HG02970 (cell line): ENCODE measurements around the gene SURF1.
"Not testable (repeated sequence)": the region's sequence is repeated elsewhere in the genome, so short reads cannot be mapped to it uniquely, and the experiment has no call there.

Source experiments
- ATAC-seq: cut with Tn5 transposase; IDR thresholded peaks from one replicate; pipeline ENCODE4 v1.9.1; 2021; ENCODE audit warnings: mild to moderate bottlenecking, moderate library complexity, moderate number of reproducible peaks; ENCODE audit not compliant: unreplicated experiment, low FRiP score

Gene SURF1

GRCh38 chr9:133327834-133328484, 28.3 kb downstream of the SURF1 start:
- ATAC-seq: no peak

GRCh38 chr9:133327021-133327420, 29.3 kb downstream of the SURF1 start:
- not testable (repeated sequence) for ATAC-seq

GRCh38 chr9:133323991-133324703, 32.1 kb downstream of the SURF1 start:
- ATAC-seq: no peak

- no peak for ATAC-seq
Measured at GRCh38 chr9:133323211-133323610, 33.1 kb downstream of the SURF1 start.

DNA sequence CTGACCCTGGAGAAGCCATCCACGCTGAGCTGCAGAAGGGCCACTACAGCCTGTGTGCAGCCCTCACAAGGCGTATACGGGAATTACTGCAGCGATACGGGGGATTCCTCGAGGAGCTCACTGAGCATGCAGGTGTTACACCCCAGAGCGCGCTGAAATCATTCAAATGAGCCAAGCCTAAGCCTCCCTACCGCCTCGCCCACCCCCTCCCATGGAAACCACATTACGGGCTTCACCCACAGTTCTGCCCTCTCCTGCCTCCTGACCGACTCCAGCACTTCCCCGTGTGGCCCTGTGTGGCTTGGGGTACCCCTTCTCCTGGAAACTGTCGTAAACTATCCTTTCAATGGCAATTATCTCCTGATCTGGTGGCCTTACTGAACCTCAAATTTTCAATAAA, 33.6 kb downstream of the SURF1 start:
- no peak for ATAC-seq

GRCh38 chr9:133321411-133321935, 34.8 kb downstream of the SURF1 start:
- ATAC-seq: no peak

DNA sequence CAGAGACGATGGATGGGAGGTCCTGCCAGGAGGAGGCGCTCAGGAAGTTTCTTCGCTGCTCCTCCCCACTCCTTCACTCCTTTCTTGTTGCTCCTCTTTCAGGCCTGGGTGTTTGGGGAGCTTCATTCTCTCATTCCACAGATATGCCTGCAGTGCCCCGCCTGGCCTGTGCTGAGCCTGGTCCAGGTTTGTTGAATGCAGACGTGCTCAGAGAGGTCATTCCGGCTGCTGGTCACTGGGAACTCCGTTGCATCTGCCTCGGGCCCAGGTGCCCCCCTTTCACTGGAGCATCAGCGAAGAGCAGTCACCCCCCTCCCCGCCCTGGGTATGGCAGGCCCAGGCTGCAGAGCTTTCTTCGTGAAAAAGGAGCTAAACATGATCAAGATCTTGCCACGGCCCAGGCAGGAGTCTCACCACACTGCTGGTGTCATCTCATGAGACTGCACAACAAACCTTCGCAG, 35.8 kb downstream of the SURF1 start:
- no peak for ATAC-seq

DNA sequence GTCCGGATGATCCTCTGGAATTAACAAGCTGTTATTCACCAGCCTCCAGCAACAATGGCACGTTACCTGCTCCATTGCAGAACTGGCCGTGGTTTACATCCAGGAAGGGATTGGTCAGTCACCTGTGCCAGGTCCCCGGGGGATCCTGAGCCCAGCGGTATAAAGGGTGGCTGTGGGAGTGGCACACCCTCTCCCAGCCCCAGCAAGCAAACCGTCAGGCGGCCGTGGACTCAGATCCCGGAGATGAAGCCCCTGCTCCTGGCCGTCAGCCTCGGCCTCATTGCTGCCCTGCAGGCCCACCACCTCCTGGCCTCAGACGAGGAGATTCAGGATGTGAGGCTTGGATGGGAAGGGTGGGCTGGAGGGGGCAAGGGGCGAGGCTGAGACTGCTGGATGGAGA, 38.7 kb downstream of the SURF1 start:
- ATAC-seq: not testable (repeated sequence)

DNA sequence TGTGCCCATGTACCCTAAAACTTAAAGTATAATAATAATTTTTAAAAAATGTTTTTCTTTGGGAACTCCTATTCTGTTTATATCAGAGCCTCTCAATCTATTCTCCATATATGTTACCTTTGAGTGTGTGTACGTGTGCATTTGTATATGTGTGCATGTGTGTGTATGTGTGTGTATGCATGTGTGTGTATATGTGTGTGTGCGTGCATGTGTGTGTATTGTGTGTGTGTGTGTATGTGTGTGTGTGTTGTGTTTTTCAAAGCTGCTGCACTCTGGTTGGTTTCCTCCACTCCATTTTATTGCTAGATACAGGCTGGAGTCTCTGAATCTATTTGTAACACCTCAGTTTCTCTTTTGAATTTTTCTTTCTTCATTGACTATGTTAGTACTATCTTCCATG, 40.3 kb downstream of the SURF1 start:
- no peak for ATAC-seq

- ATAC-seq: no peak
Measured at GRCh38 chr9:133309608-133310007, 46.7 kb downstream of the SURF1 start.

DNA sequence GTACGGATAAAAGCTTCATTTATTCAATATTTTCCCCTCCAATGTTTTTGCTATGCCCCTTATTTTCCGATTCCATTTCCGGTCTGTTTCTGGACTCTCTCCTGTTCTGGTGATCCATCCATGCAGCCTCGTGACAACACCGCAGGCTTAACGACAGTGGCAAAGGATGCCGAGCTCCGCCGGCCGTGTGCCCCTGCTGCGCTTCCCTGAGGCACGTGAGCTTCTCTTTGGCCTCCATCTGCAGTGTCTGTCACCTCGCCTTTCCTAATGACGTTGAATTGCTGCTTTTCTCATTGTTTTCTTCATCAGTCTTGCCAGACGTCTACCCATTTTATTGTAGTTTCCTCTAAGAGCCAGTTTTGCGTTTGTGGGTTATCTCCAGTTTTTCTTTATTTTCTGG, 49.0 kb downstream of the SURF1 start:
- ATAC-seq: no peak

DNA sequence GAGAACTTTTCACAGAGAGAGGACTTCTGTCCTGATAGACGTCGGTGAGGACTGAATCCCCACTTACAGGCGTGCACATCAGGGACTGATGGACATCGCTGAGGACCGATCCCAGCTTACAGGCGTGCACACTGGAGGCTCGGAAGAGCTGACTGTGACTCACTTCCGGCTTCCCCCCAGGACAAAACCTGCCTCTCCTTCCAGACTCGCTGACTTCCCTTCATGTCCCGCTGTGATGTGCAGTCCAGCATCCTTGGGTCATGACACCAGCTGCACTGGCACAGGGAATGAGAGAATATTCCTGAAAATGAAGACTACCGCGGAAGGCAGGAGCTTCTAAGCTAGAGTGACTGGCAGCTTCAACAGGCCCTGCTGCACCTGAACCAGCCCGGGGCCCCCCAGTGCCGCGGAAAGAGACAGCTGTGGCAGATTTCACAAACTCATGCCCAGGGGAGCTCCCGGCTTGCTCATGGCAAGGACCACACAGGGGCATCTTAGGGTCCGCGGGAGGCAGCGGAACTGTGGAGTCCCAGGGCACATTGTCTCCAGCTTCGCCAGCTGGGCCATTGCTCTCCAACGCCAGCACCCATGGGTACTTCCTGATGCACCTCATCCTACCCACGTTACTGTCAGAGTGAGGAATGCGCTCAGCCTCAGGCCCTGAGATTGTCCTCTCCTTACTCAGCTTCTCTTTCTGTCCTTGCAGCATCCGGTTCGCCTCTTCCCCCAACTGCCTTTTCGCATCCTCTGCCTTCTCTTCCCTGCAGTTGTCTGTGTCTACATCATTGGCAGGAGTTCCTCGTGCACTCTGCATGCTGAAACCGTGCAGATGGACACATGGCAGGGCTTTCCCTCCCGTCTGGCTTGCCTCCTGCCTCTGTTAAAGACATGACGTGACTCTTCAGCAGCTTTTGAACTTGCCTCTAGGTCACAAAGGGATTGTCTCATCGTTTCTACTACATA, 49.8 kb downstream of the SURF1 start:
- no peak for ATAC-seq

DNA sequence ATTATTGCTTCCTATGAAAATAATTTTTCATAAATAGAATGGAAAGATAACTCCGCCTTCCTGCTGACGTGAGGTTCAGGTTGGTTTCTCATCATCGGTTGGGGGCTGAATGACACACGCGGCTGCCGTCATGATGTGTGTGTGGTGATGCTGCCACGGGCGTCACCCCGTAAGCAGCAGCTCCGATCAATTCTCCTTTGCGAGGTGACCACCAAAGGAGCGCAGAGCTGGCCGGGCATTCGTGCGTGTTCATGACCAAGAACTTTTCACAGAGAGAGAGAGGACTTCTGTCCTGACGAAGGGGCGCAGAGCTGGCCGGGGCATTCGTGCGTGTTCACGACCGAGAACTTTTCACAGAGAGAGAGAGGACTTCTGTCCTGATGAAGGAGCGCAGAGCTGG, 50.6 kb downstream of the SURF1 start:
- ATAC-seq: no peak

- ATAC-seq: no peak
Measured at GRCh38 chr9:133304477-133305377, 51.6 kb downstream of the SURF1 start.

DNA sequence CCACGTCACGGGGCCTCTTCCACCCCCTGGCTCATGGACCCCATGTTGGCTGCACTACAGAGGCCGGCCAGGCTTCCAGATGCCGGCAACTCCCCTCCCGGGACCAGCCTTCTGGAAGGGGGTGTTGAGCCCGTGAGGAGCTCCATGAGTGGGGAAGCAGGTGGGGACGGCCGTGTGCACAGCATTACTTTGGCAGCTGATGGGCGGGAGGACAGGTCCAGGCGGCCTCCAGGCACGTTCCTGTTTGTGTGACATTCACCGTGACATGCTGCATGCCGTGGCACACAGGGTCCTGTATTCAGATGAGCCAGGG, 52.2 kb downstream of the SURF1 start:
- ATAC-seq: no peak

DNA sequence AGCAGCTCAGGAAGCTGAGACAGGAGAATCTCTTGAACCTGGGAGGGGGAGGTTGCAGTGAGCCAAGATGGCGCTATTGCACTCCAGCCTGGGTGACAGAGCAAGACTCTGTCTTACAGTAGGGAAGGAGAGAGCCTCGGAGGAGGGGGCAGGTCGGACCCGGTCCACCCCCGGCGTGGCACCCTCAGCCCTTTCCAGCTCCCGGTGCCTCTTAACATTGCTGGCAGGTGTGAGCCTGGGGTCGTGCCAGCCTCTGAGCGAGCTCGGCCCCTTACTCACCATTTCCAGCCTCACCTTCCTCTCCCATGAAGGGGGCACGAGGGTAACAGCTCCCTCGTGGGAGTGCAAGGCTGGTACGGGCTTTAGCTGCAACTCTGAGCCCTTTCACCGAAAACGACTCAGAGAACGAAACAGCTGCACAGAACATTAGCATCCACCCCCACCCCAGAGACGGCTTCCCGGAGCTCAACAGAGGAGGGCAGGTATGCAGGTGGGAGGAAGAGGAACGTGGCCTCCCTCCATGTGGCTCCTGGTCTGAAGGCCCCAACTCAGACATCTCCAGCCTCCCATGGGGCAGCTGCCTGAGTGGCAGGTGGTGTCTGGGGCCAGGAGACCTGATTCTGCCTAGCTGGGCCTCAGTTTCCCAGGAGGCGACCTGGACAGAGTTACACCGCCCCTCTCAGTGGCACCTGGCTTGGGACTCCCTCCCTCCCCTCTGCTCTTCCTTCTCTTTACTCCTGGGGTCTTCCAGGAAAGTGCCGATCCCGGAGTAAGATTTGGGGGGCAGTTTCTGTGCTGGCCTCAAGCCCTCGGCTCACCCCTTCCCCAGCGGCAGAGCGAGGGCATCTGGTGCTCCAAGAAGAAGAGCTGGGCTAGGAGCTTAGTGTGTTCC, 52.8 kb downstream of the SURF1 start:
- ATAC-seq: no peak
